Neural cell (in vitro differentiated cells): Measurements from ENCODE around the gene NKG7. TPM values are rescaled to one million over a fixed set of nuclear protein-coding genes. Genes with fewer than 3 reads are reported as not detected.

Experiments used
- H2AFZ ChIP-seq: fragments of 200-600, 300-800 bp; sonication (generic), shearing (Covaris generic); 2 replicates; pipeline ENCODE4 v1.6.0; 2014; ENCODE audit warnings: low read depth, mild to moderate bottlenecking, antibody characterized with exemption, low read length, moderate library complexity
- H3F3A ChIP-seq: fragments of 200-600 bp; shearing (Covaris generic); 2 replicates; pipeline ENCODE4 v1.6.1; 2016; ENCODE audit warnings: mild to moderate bottlenecking, moderate library complexity, mixed read lengths, antibody characterized with exemption, low read length; ENCODE audit not compliant: insufficient read depth, poor library complexity, severe bottlenecking
- H3K27ac ChIP-seq: fragments of 200-600, 300-800 bp; sonication (generic), shearing (Covaris generic); 2 replicates; pipeline ENCODE4 v1.5.1; 2014; ENCODE audit warnings: mild to moderate bottlenecking, low read length, moderate library complexity
- H3K27me3 ChIP-seq: fragments of 300-800, 200-600 bp; sonication (generic), shearing (Covaris generic); 2 replicates; pipeline ENCODE4 v1.6.0; 2014; ENCODE audit warnings: mild to moderate bottlenecking, low read depth, low read length, moderate library complexity; ENCODE audit not compliant: insufficient read depth
- H3K36me3 ChIP-seq: fragments of 300-800, 200-600 bp; sonication (generic), shearing (Covaris generic); 2 replicates; pipeline ENCODE4 v1.5.1; 2014; ENCODE audit warnings: mild to moderate bottlenecking, antibody characterized with exemption, low read length, moderate library complexity; ENCODE audit not compliant: insufficient read depth
- H3K4me2 ChIP-seq: fragments of 300-800, 200-600 bp; sonication (generic), shearing (Covaris generic); 2 replicates; pipeline ENCODE4 v1.6.0; 2014; ENCODE audit warnings: mild to moderate bottlenecking, low read length
- H3K4me3 ChIP-seq: fragments of 300-800, 200-600 bp; sonication (generic), shearing (Covaris generic); 2 replicates; pipeline ENCODE4 v1.5.1; 2014; ENCODE audit warnings: mild to moderate bottlenecking, low read length, moderate library complexity
- H3K79me2 ChIP-seq: fragments of 200-600 bp; shearing (Covaris generic); replicated peaks from 2 replicates; pipeline ENCODE4 v1.6.0; 2014; ENCODE audit warnings: mild to moderate bottlenecking, low read length, moderate library complexity; ENCODE audit not compliant: insufficient read depth
- H3K9ac ChIP-seq: fragments of 300-800, 200-600 bp; sonication (generic), shearing (Covaris generic); 2 replicates; pipeline ENCODE4 v1.6.1; 2016; ENCODE audit warnings: mild to moderate bottlenecking, low read length, mixed read lengths
- H3K9me2 ChIP-seq: fragments of 200-600 bp; shearing (Covaris generic); 2 replicates; pipeline ENCODE4 v1.6.1; 2016; ENCODE audit warnings: mild to moderate bottlenecking, low read length, mixed read lengths; ENCODE audit not compliant: insufficient read depth
- H3K9me3 ChIP-seq: fragments of 200-600, 300-800 bp; sonication (generic), shearing (Covaris generic); 2 replicates; pipeline ENCODE4 v1.6.1; 2016; ENCODE audit warnings: mild to moderate bottlenecking, mixed run types, low read length, moderate library complexity, mixed read lengths
- H4K20me1 ChIP-seq: fragments of 200-600 bp; shearing (Covaris generic); 2 replicates; pipeline ENCODE4 v1.6.1; 2016; ENCODE audit warnings: mild to moderate bottlenecking, mixed run types; ENCODE audit not compliant: insufficient read depth
- CTCF ChIP-seq: fragments of 450-650 bp; IDR thresholded peaks from 2 replicates; pipeline ENCODE4 v1.5.1; 2014; ENCODE audit warnings: antibody characterized with exemption, mild to moderate bottlenecking, moderate library complexity; ENCODE audit not compliant: poor library complexity, severe bottlenecking
- EP300 ChIP-seq: fragments of 450-650 bp; conservative IDR thresholded peaks from 2 replicates; pipeline ENCODE4 v1.6.1; 2014; ENCODE audit warnings: antibody characterized with exemption, mild to moderate bottlenecking, moderate library complexity; ENCODE audit not compliant: poor library complexity, severe bottlenecking
- EZH2 ChIP-seq: fragments of 200-600, 300-800 bp; shearing (Covaris generic), sonication (generic); IDR thresholded peaks from 2 replicates; pipeline ENCODE4 v1.6.1; 2014; ENCODE audit warnings: antibody characterized with exemption, low read length, borderline replicate concordance, mild to moderate bottlenecking; ENCODE audit not compliant: insufficient read depth, poor library complexity, severe bottlenecking
- MXI1 ChIP-seq: fragments of 450-650 bp; conservative IDR thresholded peaks from 2 replicates; pipeline ENCODE4 v1.6.1; 2014; ENCODE audit warnings: antibody characterized with exemption, mild to moderate bottlenecking; ENCODE audit not compliant: poor library complexity, severe bottlenecking
- POLR2AphosphoS5 ChIP-seq: IDR thresholded peaks from 2 replicates; pipeline ENCODE4 v1.6.1; 2012
- RAD21 ChIP-seq: fragments of 450-650 bp; conservative IDR thresholded peaks from 2 replicates; pipeline ENCODE4 v1.6.1; 2014; ENCODE audit warnings: antibody characterized with exemption, mild to moderate bottlenecking, moderate library complexity
- SMC3 ChIP-seq: fragments of 450-650 bp; conservative IDR thresholded peaks from 2 replicates; pipeline ENCODE4 v1.6.1; 2014; ENCODE audit warnings: antibody characterized with exemption, mild to moderate bottlenecking, moderate library complexity; ENCODE audit not compliant: poor library complexity
- TAF1 ChIP-seq: IDR thresholded peaks from 2 replicates; pipeline ENCODE4 v1.6.1; 2012; ENCODE audit warnings: low read depth
- polyA plus RNA-seq: library from polyadenylated mRNA; depleted of rRNA; stranded (reverse); fragments of >200 nt; gene quantifications from 2 replicates; pipeline ENCODE4 v1.2.3, GENCODE V29; 2014
- TF ChIP-seq, protein P1 (sequence below): IDR thresholded peaks from 2 replicates; pipeline ENCODE4 v1.6.1; 2012; ENCODE audit warnings: borderline replicate concordance

NKG7 gene
- polyA plus RNA-seq, 1 donor from 2014 or later: not detected

DNA sequence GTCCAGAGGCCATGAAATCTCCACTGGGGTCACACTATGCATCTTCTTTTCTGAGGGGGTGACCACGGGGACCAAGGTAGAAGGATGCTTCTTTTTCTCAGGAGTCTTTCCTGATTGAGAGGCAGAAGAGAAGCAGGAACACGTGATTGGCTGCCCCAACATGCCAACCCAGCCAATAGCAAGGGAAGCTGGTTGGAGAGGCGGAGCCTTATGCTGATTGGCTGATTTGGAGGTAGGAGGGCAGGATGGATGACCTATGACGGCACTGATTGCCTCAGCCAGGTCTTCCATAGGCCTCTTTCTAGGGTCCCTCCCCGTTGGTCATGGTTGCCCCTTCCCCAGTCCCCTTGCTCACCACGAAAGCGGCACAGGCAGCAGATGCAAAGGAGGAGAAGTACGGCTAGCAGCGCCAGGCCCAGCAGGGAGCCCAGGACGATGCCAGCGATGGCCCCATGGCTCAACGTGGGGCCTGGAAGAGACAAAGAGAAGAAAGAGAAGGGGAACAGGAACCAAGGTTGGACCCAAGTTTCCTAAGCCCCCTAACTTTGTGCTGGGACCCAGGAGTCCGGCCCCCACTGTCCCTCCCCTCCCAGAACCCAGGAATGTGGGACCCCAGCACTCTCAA lies 38.5 kb downstream of the NKG7 start:
- Histone ChIP-seq H4K20me1 (no peaks in the 10 kb centered on the region), H3K27ac (no peak overlapping the region), H3K4me3 (no peak overlapping the region), H3K9me3 (no peaks in the 10 kb centered on the region), H3K79me2 (no peaks in the 10 kb centered on the region), H3K27me3 (no peaks in the 10 kb centered on the region), H3K36me3 (peaks cover 3% of the 10 kb centered on the region), H3K4me2 (no peak overlapping the region), H2AFZ (no peak overlapping the region), H3K9ac (no peak overlapping the region), H3K9me2 (no peaks in the 10 kb centered on the region), H3F3A (no peaks in the 10 kb centered on the region)
- TF ChIP-seq POLR2AphosphoS5 (no peak), TAF1 (no peak), EP300 (no peak), SMC3 (no peak), RAD21 (no peak), MXI1 (no peak), CTCF (no peak), EZH2 (no peak)
- TF ChIP-seq, protein P1, sequence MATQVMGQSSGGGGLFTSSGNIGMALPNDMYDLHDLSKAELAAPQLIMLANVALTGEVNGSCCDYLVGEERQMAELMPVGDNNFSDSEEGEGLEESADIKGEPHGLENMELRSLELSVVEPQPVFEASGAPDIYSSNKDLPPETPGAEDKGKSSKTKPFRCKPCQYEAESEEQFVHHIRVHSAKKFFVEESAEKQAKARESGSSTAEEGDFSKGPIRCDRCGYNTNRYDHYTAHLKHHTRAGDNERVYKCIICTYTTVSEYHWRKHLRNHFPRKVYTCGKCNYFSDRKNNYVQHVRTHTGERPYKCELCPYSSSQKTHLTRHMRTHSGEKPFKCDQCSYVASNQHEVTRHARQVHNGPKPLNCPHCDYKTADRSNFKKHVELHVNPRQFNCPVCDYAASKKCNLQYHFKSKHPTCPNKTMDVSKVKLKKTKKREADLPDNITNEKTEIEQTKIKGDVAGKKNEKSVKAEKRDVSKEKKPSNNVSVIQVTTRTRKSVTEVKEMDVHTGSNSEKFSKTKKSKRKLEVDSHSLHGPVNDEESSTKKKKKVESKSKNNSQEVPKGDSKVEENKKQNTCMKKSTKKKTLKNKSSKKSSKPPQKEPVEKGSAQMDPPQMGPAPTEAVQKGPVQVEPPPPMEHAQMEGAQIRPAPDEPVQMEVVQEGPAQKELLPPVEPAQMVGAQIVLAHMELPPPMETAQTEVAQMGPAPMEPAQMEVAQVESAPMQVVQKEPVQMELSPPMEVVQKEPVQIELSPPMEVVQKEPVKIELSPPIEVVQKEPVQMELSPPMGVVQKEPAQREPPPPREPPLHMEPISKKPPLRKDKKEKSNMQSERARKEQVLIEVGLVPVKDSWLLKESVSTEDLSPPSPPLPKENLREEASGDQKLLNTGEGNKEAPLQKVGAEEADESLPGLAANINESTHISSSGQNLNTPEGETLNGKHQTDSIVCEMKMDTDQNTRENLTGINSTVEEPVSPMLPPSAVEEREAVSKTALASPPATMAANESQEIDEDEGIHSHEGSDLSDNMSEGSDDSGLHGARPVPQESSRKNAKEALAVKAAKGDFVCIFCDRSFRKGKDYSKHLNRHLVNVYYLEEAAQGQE: no peak

DNA sequence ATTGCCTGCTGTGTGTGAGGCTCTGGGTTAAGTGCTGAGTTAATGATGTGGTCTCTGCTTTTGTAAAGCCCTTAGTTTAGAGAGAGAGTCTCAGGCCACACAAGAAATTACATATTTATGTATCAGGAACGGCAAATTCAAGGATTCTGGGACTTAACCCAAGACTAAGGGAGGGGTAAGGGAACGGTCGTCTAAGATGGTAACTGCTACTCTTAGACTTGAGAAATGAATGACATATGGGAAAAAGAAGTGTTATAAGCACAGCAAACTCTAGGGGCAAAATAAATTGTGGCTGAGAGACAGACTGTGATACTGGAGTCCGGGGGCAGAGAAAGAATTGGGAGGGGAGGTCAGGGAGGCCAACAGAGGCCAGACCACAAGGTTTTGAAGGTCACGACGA lies 40.7 kb downstream of the NKG7 start:
- Histone ChIP-seq H3K9me2 (no peaks in the 10 kb centered on the region), H3K9ac (no peak overlapping the region), H4K20me1 (no peaks in the 10 kb centered on the region), H3K79me2 (no peaks in the 10 kb centered on the region), H3K27me3 (no peaks in the 10 kb centered on the region), H3K4me3 (no peak overlapping the region), H3K9me3 (no peaks in the 10 kb centered on the region), H3K27ac (no peak overlapping the region), H3F3A (no peaks in the 10 kb centered on the region), H3K4me2 (no peak overlapping the region), H3K36me3 (peaks cover 3% of the 10 kb centered on the region), H2AFZ (no peak overlapping the region)
- no peak for TF ChIP-seq MXI1
- no peak for TF ChIP-seq EP300
- no peak for TF ChIP-seq CTCF
- no peak for TF ChIP-seq POLR2AphosphoS5
- TF ChIP-seq EZH2: no peak
- no peak for TF ChIP-seq SMC3
- no peak for TF ChIP-seq TAF1
- TF ChIP-seq, protein P1: no peak
- no peak for TF ChIP-seq RAD21
